ENCODE measurements around the gene LCE1C.

LCE1C gene

DNA sequence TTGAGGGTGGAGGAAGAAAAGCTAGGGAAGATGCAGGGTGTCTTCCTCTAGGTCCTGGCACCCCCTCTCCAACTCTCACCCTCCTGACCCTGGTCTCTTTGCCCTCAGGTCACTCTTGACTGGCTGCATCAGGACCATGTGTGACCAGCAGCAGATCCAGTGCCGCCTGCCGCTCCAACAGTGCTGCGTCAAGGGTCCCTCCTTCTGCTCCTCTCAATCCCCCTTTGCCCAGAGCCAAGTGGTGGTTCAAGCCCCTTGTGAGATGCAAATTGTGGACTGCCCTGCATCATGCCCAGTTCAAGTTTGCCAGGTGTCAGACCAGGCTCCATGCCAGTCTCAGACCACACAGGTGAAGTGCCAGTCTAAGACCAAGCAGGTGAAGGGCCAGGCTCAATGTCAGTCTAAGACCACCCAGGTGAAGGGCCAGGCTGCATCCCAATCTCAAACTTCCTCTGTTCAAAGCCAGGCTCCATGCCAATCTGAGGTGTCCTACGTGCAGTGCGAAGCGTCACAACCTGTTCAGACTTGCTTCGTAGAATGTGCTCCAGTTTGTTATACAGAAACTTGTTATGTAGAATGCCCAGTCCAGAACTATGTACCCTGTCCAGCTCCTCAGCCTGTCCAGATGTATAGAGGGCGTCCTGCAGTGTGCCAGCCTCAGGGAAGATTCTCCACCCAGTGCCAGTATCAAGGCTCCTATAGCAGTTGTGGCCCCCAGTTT is 46.8 kb downstream of the LCE1C start:
- no peak for DNase-seq (ENCODE audit: low spot score)

DNA sequence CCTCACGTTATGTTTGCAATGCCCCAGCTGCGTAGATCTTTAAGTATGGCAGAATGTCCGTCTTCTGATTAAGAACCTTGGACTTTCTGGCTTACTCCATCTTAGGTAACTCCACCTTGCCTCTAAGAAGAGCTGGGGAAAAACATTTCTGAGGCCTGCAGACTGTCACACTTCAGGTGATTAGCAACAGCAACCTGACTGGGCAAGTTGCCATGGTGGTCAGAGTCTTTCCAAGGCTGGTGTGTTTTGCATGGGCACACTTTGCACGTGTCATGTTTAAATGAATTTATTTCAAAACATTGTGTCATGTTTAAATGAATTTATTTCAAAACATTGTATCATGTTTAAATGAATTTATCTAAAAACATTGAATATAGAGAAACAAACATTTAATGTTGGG is 47.8 kb downstream of the LCE1C start:
- DNase-seq (ENCODE audit: low spot score): no peak

DNA sequence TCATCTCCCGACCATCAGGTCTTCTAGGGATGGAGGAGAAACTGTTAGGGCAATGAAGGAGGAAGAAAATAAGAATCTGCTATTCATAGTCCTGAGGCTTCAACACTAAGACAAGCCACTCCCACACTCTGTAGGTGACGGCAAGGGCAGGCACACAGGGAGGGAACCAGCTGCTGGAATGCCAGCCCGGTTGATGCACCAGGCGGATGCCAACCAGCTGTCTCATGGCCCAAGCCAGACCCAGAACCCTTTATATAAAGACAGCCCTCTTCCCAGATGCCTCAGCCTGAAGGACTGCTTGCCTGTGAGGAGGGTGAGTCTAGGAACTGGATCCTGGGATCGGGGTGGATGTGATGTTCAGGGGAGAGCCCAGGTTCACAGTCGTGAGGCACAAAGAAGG is 48.7 kb downstream of the LCE1C start, which contains the start of gene KPRP:
KPRP (plus strand) TSS at position 279 of the 400 bp plus-strand sequence. CDS start 1,564 bp downstream, outside the sequence.
- DNase-seq (ENCODE audit: low spot score): no peak

DNA sequence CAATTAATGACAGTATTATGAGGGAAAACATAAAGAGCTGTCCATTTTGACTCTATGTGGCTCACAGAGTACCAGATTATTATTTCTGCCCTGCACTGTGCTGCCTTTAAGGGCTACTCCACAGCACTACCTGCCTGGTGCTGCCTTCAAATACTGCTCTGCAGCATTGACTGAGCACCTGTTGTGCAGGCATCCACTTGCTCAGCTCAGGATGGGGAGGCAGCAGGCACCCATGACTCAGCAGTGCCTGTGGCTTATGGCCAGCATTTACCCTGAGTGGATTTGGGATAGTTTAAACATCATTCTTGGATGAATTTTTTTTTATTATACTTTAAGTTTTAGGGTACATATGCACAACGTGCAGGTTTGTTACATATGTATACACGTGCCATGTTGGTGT is 49.6 kb downstream of the LCE1C start:
- DNase-seq (ENCODE audit: low spot score): no peak

Measured in globus pallidus (tissue), 1 donor.